ENCODE results near the gene SRRM4.

GRCh38 chr12:119055977-119056376, 74.6 kb downstream of the SRRM4 start:
- TF ChIP-seq CTCF (IDR thresholded peaks at IDR 0.05 in 2 of 3, conservative IDR thresholded peaks at IDR 0.05 in 1 of 3; ENCODE audit: borderline replicate concordance in 1 of 3, insufficient read depth in 1 of 3, low read depth in 2 of 3, low read length in 2 of 3) (no peak), ELF1 (IDR thresholded peaks at IDR 0.05; ENCODE audit: borderline replicate concordance, low read depth) (no peak), FOSL1 (IDR thresholded peaks at IDR 0.05; ENCODE audit: low read depth) (no peak), POLR2A (IDR thresholded peaks at IDR 0.05; ENCODE audit: borderline replicate concordance, extremely low read depth, insufficient read depth, insufficient read length) (no peak)

Data from HCT116 (cell line).